A204.1 (cell line): ENCODE measurements around the gene HTR7.

Source experiments
- FAIRE-seq: peaks from 2 replicates; lab custom pipeline; 2012; peaks lifted over from hg19 to GRCh38; lab: Jason Lieb, UNC

The HTR7 gene

GRCh38 chr10:90800232-90800796, 57.5 kb downstream of the HTR7 start:
- no peak for FAIRE-seq

- no peak for FAIRE-seq
Observed at GRCh38 chr10:90799172-90799571, 58.7 kb downstream of the HTR7 start.

DNA sequence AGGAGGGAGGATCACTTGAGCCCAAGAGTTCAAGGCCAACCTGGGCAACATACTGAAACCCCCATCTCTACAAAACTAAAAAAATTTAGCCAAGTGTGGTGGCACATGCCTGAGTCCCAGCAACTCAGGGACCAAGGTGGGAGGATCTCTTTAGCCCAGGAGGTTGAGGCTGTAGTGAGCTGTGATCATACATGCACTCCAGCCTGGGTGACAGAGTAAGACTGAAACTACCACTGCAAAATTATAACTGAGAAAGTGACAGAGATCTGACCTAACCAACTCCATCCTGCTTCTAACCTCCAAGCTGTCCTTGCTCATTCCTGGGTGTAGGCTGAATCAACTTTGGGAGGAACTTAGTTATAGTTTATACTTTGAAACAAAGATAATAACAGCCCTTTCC, 59.4 kb downstream of the HTR7 start:
- no peak for FAIRE-seq

DNA sequence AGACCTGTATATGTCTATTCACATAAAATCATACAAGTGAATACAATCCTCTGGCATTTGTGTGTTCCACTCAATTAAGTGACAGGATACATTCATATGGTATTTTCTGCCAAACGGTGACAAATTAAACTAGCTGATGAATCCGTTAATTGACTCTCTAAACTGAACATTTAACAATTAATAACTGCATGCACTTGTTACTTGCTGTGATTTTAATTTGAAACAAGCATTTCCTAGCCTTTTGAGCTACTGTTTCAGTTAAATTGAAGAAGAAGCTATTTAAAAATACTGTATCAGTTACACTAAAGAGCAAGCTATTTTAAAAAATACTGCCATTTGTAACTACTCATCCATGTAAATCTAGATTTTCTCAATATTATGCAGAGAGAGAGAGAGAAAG, 67.4 kb downstream of the HTR7 start:
- FAIRE-seq = no peak

GRCh38 chr10:90788968-90789367, 68.9 kb downstream of the HTR7 start:
- no peak for FAIRE-seq

GRCh38 chr10:90788199-90788491, 69.7 kb downstream of the HTR7 start:
- FAIRE-seq = no peak

- peak; percentile 72 for FAIRE-seq
Observed at GRCh38 chr10:90787393-90788198, 70.2 kb downstream of the HTR7 start.

GRCh38 chr10:90785782-90786181, 72.1 kb downstream of the HTR7 start:
- no peak for FAIRE-seq

DNA sequence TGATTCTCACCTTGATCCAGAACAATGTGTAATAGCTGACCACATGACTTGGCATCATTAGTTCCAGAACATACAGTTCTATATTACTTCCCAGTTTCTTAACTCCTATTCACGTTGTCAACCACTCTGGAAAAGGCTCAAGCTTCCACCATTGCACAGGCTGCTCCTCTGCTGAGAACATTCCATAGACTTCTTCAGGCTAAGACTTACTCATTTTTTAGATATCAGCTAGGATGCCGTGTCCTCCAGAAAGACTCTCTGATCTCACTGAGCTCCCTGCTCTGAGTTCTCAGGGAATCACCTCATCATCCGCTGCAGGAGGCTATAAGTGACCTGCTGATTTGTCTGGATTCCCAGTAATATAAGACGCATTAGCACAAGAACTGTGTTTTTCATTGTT, 73.1 kb downstream of the HTR7 start:
- FAIRE-seq = no peak

DNA sequence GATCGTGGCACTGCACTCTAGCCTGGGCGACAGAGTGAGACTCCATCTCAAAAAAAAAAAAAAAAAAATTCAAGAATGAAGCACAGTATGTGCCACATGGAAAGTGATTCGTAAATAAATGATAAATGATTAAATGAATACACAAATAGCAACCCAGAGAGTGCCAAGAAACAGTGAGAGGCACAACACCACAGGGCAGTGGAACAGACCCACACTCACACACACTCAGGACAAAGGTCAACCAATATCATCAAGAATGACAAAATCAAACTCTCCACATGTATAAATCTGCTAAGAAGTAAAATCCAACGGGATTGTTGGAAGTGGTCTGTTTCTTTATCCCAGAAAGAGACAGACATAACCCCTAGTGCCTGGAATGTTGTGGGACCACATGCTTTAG, 77.4 kb downstream of the HTR7 start:
- FAIRE-seq = no peak

GRCh38 chr10:90779548-90779947, 78.3 kb downstream of the HTR7 start:
- FAIRE-seq = no peak

- FAIRE-seq = no peak
Observed at GRCh38 chr10:90777621-90778020, 80.2 kb downstream of the HTR7 start.

DNA sequence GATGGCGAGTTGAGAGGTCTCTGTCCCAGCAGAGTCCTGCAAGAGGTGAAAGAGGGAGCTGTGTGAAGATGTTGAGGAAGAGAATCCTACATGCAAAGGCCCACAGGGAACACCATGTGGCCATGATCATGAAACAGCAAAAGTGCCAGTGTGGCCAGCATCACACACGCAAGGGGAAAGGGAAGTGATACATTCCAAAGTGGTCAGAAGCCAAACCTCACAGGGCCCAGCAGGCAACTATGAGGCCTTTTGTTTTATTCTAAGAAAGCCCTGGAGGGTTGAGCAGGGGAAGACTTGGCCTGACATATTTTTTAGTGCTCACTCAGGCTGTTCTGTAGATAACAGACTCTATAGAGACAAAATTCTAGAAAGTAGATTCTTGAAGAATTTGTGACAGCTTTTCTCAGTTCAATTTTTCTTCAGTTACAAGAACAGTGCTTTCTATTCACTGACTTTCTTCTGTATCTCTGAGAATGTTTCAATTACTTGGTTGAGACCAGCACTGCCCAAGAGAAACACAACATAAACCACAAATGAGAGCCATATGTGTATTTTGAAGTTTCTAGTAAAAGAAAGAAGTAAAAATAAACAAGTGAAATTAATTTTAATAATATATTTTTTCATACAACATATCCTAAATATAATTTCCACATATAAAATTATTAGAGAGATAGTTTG, 82.3 kb downstream of the HTR7 start:
- FAIRE-seq = no peak

GRCh38 chr10:90769946-90770841, 87.6 kb downstream of the HTR7 start:
- FAIRE-seq = no peak

GRCh38 chr10:90751107-90751997, 106.5 kb downstream of the HTR7 start:
- peak; percentile 21 for FAIRE-seq

DNA sequence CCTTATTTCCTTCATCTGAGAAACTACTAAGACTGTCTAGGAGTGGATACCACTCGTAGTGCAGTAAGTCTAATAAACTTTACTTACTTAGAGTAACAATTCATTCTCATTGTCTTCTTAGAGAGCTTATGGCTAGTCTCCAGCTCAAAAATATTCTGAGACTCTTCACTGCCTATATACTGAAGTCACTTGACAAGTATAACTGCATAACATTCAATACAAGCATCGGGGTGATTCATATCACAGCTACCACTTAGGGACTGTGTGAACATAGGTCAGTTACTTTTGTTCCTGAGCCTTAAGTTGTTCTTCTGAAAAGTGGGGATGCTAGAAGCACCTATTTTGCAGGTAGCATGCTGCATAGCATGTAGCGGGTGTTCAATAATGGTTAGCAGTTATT, 111.0 kb downstream of the HTR7 start:
- FAIRE-seq = no peak

DNA sequence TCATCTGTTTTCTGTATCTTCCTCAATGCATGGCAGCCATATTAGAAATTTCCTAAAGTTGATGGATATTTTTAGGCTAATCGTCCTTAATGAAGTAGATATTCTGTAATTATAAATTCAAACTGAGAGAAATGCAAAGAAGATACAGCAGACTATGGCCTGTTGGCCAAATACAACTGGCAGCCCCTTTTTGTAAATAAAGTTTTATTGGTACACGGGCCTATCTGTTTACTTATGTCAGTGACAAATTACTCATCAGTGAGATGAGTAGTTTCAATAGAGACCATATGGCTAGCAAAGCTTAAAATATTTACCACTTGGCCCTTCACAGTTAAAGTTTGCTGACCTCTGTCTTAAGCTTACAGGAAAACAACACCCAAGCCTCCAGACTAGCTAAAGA, 112.3 kb downstream of the HTR7 start:
- FAIRE-seq = no peak

DNA sequence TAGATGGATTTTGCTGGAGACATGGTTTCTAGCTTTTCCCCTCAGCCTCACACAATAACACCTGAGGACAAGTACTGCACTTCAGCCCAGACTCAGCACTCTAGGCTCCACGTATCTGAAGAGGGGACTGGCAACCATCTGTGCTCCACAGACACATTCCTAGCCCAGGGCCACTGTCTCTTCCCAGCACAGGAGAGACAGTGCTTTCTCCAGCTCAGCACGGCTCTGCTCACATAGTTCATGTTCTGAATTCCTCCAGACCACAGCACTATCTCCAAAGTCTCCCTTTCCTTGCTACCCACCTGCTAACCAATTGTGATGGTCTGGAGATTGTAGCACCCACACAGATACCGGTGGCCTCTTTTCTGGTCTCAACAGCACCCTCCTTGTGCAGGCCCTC, 114.5 kb downstream of the HTR7 start:
- no peak for FAIRE-seq

GRCh38 chr10:90741926-90742565, 115.8 kb downstream of the HTR7 start:
- no peak for FAIRE-seq

- no peak for FAIRE-seq
Observed at GRCh38 chr10:90740265-90740664, 117.6 kb downstream of the HTR7 start.

DNA sequence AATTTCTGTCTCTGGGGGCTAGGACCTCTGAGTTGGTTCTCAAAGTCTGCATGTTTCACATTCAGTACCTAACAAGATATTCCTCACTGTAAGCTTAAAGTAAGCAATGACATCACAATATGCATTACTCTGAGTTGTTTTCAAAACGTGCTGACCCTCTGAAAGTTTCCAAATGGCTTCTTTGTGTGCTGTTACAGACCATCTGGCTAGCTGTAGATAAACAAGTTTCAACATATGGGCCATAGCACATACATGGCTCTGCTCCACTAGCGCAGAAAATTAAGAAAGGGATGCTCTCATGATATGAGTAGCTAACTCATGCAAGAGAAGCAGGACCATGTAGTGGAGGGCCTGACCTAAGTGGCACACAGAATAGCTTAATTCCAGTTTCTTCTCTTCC, 119.0 kb downstream of the HTR7 start:
- FAIRE-seq = no peak
